ENCODE data around the gene PPP4R3B. TPM values are rescaled to one million over a fixed set of nuclear protein-coding genes. Genes with fewer than 3 reads are reported as not detected.

Gene PPP4R3B
- total and polyA plus RNA-seq, 2 of the 13 experiments (the other 11 are each of a cell fraction or from before 2014, with no cell fraction given), result 24.2 to 53.0 TPM

DNA sequence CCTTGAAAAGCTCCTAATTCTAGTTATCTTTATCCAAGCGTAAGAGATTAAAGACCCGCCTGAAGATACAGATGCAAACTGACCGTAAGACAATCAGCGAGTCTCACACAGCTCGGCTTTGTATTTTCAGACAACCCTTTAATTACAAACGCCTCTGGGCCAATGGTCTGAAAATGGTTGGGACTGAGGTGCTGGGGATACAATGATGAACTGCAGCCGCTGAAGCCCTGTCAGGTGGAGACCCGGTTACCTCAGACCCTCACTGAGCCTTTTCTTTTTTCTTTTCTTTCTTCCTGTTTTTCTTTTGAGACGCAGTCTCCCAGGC, 98.6 kb downstream of the PPP4R3B start (continued):
- TF ChIP-seq, protein P1, sequence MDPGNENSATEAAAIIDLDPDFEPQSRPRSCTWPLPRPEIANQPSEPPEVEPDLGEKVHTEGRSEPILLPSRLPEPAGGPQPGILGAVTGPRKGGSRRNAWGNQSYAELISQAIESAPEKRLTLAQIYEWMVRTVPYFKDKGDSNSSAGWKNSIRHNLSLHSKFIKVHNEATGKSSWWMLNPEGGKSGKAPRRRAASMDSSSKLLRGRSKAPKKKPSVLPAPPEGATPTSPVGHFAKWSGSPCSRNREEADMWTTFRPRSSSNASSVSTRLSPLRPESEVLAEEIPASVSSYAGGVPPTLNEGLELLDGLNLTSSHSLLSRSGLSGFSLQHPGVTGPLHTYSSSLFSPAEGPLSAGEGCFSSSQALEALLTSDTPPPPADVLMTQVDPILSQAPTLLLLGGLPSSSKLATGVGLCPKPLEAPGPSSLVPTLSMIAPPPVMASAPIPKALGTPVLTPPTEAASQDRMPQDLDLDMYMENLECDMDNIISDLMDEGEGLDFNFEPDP (CRISPR knock-in tag; conservative IDR thresholded peaks at IDR 0.05), result peak; percentile 89; the same call in 1 of the 2 replicates
- no peak for TF ChIP-seq ZNF382 (CRISPR knock-in tag; IDR thresholded peaks at IDR 0.05; ENCODE audit: borderline replicate concordance)
- TF ChIP-seq ZNF816 (CRISPR knock-in tag; IDR thresholded peaks at IDR 0.05; ENCODE audit: borderline replicate concordance), result 0 out of 2 replicates have a peak, but pooled peaks have one; percentile 24
- TF ChIP-seq, protein P2, sequence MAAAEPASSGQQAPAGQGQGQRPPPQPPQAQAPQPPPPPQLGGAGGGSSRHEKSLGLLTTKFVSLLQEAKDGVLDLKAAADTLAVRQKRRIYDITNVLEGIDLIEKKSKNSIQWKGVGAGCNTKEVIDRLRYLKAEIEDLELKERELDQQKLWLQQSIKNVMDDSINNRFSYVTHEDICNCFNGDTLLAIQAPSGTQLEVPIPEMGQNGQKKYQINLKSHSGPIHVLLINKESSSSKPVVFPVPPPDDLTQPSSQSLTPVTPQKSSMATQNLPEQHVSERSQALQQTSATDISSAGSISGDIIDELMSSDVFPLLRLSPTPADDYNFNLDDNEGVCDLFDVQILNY (CRISPR knock-in tag; conservative IDR thresholded peaks at IDR 0.05), result no peak
- TF ChIP-seq, protein P3, sequence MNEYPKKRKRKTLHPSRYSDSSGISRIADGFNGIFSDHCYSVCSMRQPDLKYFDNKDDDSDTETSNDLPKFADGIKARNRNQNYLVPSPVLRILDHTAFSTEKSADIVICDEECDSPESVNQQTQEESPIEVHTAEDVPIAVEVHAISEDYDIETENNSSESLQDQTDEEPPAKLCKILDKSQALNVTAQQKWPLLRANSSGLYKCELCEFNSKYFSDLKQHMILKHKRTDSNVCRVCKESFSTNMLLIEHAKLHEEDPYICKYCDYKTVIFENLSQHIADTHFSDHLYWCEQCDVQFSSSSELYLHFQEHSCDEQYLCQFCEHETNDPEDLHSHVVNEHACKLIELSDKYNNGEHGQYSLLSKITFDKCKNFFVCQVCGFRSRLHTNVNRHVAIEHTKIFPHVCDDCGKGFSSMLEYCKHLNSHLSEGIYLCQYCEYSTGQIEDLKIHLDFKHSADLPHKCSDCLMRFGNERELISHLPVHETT (CRISPR knock-in tag; conservative IDR thresholded peaks at IDR 0.05), result no peak
- TF ChIP-seq ISL2 (CRISPR knock-in tag; IDR thresholded peaks at IDR 0.05), result no peak

DNA sequence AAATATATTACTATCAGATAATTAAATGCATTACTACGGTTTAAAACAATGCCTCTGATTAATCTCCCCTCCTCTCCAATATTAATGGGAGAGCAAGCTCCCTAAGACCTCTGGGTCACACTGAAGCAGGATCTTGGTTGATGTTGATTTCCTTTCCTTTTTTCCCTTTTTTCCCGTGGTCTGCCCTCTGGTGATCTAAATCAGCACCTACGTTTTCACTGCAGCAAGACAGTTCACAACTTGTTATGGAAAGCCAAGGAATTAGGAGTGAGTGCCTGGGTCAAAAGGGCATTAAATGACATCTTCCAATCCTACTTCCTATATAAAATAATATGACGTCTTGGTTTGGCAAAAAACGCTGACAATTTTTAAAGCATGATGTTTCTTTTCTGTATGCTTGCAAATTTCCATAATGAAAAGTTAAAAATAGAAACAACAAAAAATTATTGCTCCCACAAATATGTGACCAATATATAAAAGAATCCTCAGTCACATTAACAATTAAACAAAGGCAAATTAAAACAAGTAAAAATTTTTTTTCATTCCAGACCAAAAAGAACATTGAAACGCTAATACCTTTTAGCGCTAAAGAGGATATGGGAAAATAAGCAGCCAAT, 105.8 kb downstream of the PPP4R3B start:
- ChIA-PET POLR2A (no interaction called here), CTCF (ENCODE audit: low intra/inter-chr PET ratio, low total read pairs) (interaction anchor here (1.2 kb wide), 1 partner anchor 80 kb away, joined by 3 read pairs; no protein-coding TSS in a partner anchor)
- Histone ChIP-seq H3K27ac (ENCODE audit: extremely low read length, insufficient read depth, low read length) (no peak overlapping the region), H3K79me2 (ENCODE audit: insufficient read depth, low read length) (no peaks in the 10 kb centered on the region), H3K9ac (ENCODE audit: insufficient read depth, low read depth, low read length) (no peak overlapping the region), H3K4me2 (ENCODE audit: low read depth, low read length) (no peak overlapping the region), H3K36me3 (replicated peaks in 1 of 2; ENCODE audit: control insufficient read depth in 1 of 2, insufficient read depth in 2 of 2, low read length in 2 of 2) (no peaks in the 10 kb centered on the region), H3K27me3 (ENCODE audit: control insufficient read depth in 1 of 2, insufficient read depth in 2 of 2, low read length in 2 of 2) (no peaks in the 10 kb centered on the region), H3K4me3 (replicated peaks in 1 of 3; ENCODE audit: insufficient read depth in 1 of 3, low read depth in 2 of 3, low read length in 3 of 3) (no peak overlapping the region), H3K9me3 (ENCODE audit: low read length) (no peaks in the 10 kb centered on the region), H2AFZ (ENCODE audit: low read length) (no peak overlapping the region), H4K20me1 (ENCODE audit: insufficient read depth, low read length) (no peaks in the 10 kb centered on the region), H3K4me1 (ENCODE audit: insufficient read depth, low read length) (no peaks in the 10 kb centered on the region)
- intact Hi-C loops (cut with micrococcal nuclease; ENCODE audit: unreplicated experiment) (loop anchor here (10.0 kb wide), 4 partner anchors 187 to 497 kb away; partner anchors contain the start of genes CLHC1 and RPS27A), in situ Hi-C loops (cut with HindIII; ENCODE audit: extremely low pct_ligation_motif_present, low pct_unique_long_range_greater_than_20kb) (no loop called here)
- WGBS (ENCODE audit: low lambda C conversion rate), result 28% methylated on average over 7 of the region's 7 CpGs
- peak; percentile 73 for FAIRE-seq
- BruUV-seq (replicated peaks), result no TSS peak
- DNase-seq (ENCODE audit: low spot score), result peak; percentile 58
- peak; percentile 85 for ATAC-seq
- TF ChIP-seq NR2F1 (CRISPR knock-in tag; IDR thresholded peaks at IDR 0.05), result peak in 1 of 2 experiments; percentile 31; a peak in 1 of 4 replicates
- peak; percentile 69 for TF ChIP-seq STAG1 (CRISPR knock-in tag; IDR thresholded peaks at IDR 0.05)
- no peak for TF ChIP-seq ZBTB3 (CRISPR knock-in tag; IDR thresholded peaks at IDR 0.05; ENCODE audit: borderline replicate concordance, low read depth)
- peak; percentile 28; the same call in 1 of the 2 replicates for TF ChIP-seq SAP130 (CRISPR knock-in tag; IDR thresholded peaks at IDR 0.05; ENCODE audit: low read depth)
- TF ChIP-seq SMC3 (IDR thresholded peaks at IDR 0.05; ENCODE audit: low read length), result peak; percentile 81
- TF ChIP-seq, protein P4, sequence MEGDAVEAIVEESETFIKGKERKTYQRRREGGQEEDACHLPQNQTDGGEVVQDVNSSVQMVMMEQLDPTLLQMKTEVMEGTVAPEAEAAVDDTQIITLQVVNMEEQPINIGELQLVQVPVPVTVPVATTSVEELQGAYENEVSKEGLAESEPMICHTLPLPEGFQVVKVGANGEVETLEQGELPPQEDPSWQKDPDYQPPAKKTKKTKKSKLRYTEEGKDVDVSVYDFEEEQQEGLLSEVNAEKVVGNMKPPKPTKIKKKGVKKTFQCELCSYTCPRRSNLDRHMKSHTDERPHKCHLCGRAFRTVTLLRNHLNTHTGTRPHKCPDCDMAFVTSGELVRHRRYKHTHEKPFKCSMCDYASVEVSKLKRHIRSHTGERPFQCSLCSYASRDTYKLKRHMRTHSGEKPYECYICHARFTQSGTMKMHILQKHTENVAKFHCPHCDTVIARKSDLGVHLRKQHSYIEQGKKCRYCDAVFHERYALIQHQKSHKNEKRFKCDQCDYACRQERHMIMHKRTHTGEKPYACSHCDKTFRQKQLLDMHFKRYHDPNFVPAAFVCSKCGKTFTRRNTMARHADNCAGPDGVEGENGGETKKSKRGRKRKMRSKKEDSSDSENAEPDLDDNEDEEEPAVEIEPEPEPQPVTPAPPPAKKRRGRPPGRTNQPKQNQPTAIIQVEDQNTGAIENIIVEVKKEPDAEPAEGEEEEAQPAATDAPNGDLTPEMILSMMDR (CRISPR knock-in tag; IDR thresholded peaks at IDR 0.05), result peak; percentile 77
- TF ChIP-seq NR2F6 (IDR thresholded peaks at IDR 0.05), result no peak
- TF ChIP-seq NR2F6 (CRISPR knock-in tag; IDR thresholded peaks at IDR 0.05), result 0 out of 2 replicates have a peak, but pooled peaks have one; percentile 18
- peak; percentile 28; the same call in 1 of the 2 replicates for TF ChIP-seq KAT8 (CRISPR knock-in tag; IDR thresholded peaks at IDR 0.05)
- TF ChIP-seq ATF7-NPFF (CRISPR knock-in tag; IDR thresholded peaks at IDR 0.05; ENCODE audit: low read depth), result no peak
- TF ChIP-seq SNRNP70 (IDR thresholded peaks at IDR 0.05; ENCODE audit: low read depth, low read length), result no peak
